Spleen (tissue), 11 donors: ENCODE results near the gene LRRK1. TPM values are rescaled to one million over a fixed set of nuclear protein-coding genes. Genes with fewer than 3 reads are reported as not detected.

ENCODE experiments used
- DNase-seq: peaks from one replicate; pipeline ENCODE4 v3.0.0-alpha.2; 2020
- H3K27ac ChIP-seq, 8 donors: fragments of 200-600 bp; sonication (generic) in 7 of 8; 1 replicate in 4 of 8; 2 replicates in 4 of 8; pipeline versions ENCODE4 v1.5.0 to v1.8.0; 2016 to 2021; ENCODE audit warnings: inconsistent platforms in 4 of 8, mild to moderate bottlenecking in 4 of 8, moderate library complexity in 1 of 8
- H3K27me3 ChIP-seq, 7 donors: fragments of 200-600 bp; sonication (generic) in 6 of 7; replicated peaks in 1 of 7; 1 replicate in 4 of 7; 2 replicates in 3 of 7; pipeline versions ENCODE4 v1.5.0 to v1.8.0; 2016 to 2021; ENCODE audit warnings: inconsistent platforms in 3 of 7, mild to moderate bottlenecking in 1 of 7
- H3K36me3 ChIP-seq, 6 donors: fragments of 200-600 bp; sonication (generic) in 5 of 6; 1 replicate in 4 of 6; 2 replicates in 2 of 6; pipeline versions ENCODE4 v1.5.0 to v1.8.0; 2016 to 2021; ENCODE audit warnings: inconsistent platforms in 2 of 6
- H3K4me1 ChIP-seq, 6 donors: fragments of 200-600 bp; sonication (generic) in 5 of 6; 1 replicate in 3 of 6; 2 replicates in 3 of 6; pipeline versions ENCODE4 v1.5.0 to v1.8.0; 2016 to 2021; ENCODE audit warnings: inconsistent platforms in 3 of 6
- H3K4me3 ChIP-seq, 8 donors: fragments of 200-600 bp; sonication (generic) in 7 of 8; 1 replicate in 4 of 8; 2 replicates in 4 of 8; pipeline versions ENCODE4 v1.5.0 to v1.8.0; 2016 to 2021; ENCODE audit warnings: inconsistent platforms in 4 of 8, mild to moderate bottlenecking in 4 of 8, moderate library complexity in 2 of 8
- H3K9me3 ChIP-seq, 8 donors: fragments of 200-600 bp; sonication (generic) in 7 of 8; 1 replicate in 4 of 8; 2 replicates in 4 of 8; pipeline versions ENCODE4 v1.5.0 to v1.8.0; 2016 to 2021; ENCODE audit warnings: inconsistent platforms in 4 of 8
- POLR2A ChIP-seq, 3 donors: fragments of 450-650 bp; IDR thresholded peaks; one replicate each; pipeline ENCODE4 v1.5.1; 2017; ENCODE audit warnings: antibody characterized with exemption in 3 of 3, mild to moderate bottlenecking in 1 of 3
- POLR2AphosphoS5 ChIP-seq, 3 donors: sonication (generic); formaldehyde crosslinking; IDR thresholded peaks; one replicate each; pipeline ENCODE4 v1.5.1; 2017; ENCODE audit warnings: antibody characterized with exemption in 3 of 3
- WGBS, 5 donors: extraction: QIAGEN DNeasy Blood & Tissue Kit in 3 of 5; methylation state at CpG; one replicate each; pipeline versions ENCODE4 v1.1.5 to v1.1.7; 2013 to 2018; 5-methylcytosine and 5-hydroxymethylcytosine counted together
- intact Hi-C: fragments of 100-400 bp; cut with DNase I; formaldehyde crosslinking; loops from one replicate; pipeline ENCODE4 v1.15.0; 2023; ENCODE audit warnings: low total_unique reads
- polyA plus RNA-seq, 3 donors: library from polyadenylated mRNA; stranded (reverse); fragments of 200-250 nt; gene quantifications; one replicate each; pipeline ENCODE4 v1.2.1, GENCODE V29; 2013
- total RNA-seq, 7 donors: library from RNA; depleted of rRNA in 3 of 7; stranded (reverse); fragments of >200 nt in 3 of 7; fragmentation: NEBNext Ultra II Directional in 4 of 7; extraction: Animal tissue kit (Norgen Biotek cat#: 25700) in 4 of 7; gene quantifications; one replicate each; pipeline versions ENCODE4 v1.1.0 to v1.2.1, GENCODE V29; 2016 to 2021
- TF ChIP-seq, protein P1 (sequence below), 11 experiments: fragments of 200-600 bp in 7 of 11; fragments of 450-650 bp in 4 of 11; sonication (generic) in 4 of 11; IDR thresholded peaks in 8 of 11; conservative IDR thresholded peaks in 3 of 11; 1 replicate in 7 of 11; 2 replicates in 4 of 11; pipeline versions ENCODE4 v1.4.0 to v1.8.0; 2016 to 2021; ENCODE audit warnings: antibody characterized with exemption in 11 of 11, inconsistent platforms in 4 of 11, mild to moderate bottlenecking in 1 of 11
- donor health status: healthy with polysubstance abuse.
- donor health status: DM: no; HTN: no; CAD: no; lungs with moderate emphysema.
- donor health status: DM: no; HTN: no; CAD: no.
- donor health status: Bipolar disorder and iron deficiency.
- donor health status: healthy.
- donor health status: DM: no; HTN: no; CAD: no.
- donor health status: DM: yes; HTN: yes; CAD: no.

The LRRK1 gene
- total and polyA plus RNA-seq, 10 donors = 12.0 to 60.2 (median 48.8) TPM

DNA sequence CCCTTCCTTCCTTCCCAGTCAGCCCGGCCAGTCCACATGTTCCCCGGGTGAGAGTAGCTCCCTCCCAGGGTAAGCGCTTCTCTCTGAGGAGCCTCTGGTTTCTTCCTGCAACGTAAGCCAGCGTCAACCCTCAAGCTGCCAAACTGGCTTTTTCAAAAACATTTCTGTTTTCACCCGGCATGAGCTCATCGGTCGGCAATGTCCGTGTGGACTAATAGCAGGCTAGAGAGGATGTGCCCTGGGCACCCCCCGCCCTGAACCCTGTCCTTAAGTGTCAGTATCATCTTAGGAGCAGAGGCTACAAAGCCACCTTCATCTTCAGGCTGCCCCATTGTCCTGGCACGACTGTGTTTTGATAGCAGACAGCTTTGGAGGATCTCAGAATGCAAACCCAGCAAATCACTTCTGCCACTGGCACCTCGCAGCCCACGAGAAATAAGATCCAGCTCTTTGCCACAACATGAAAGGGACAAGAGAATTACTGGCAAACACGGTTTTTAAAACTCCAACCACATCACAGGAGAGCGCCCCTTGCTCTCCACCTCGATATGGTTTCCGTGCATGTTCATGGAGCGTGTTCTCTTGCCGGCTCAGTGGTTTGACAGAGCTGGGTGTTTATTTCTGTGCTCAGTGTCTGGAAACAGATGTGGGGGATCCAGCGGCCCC is 29.6 kb upstream of the LRRK1 start:
- no peak overlapping the region for H3K4me3 ChIP-seq
- peaks cover 0 to 19% (median 5%) of the 10 kb centered on the region in 6 donors for H3K4me1 ChIP-seq
- H3K36me3 ChIP-seq = no peaks in the 10 kb centered on the region
- intact Hi-C loops = no loop called here
- H3K9me3 ChIP-seq = no peaks in the 10 kb centered on the region
- H3K27ac ChIP-seq = no peak overlapping the region
- DNase-seq = peak; percentile 51
- TF ChIP-seq, protein P1, sequence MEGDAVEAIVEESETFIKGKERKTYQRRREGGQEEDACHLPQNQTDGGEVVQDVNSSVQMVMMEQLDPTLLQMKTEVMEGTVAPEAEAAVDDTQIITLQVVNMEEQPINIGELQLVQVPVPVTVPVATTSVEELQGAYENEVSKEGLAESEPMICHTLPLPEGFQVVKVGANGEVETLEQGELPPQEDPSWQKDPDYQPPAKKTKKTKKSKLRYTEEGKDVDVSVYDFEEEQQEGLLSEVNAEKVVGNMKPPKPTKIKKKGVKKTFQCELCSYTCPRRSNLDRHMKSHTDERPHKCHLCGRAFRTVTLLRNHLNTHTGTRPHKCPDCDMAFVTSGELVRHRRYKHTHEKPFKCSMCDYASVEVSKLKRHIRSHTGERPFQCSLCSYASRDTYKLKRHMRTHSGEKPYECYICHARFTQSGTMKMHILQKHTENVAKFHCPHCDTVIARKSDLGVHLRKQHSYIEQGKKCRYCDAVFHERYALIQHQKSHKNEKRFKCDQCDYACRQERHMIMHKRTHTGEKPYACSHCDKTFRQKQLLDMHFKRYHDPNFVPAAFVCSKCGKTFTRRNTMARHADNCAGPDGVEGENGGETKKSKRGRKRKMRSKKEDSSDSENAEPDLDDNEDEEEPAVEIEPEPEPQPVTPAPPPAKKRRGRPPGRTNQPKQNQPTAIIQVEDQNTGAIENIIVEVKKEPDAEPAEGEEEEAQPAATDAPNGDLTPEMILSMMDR (IDR thresholded peaks at IDR 0.05 in 8 of 11, conservative IDR thresholded peaks at IDR 0.05 in 3 of 11) = no peak
- 39 to 47% (median 42%) methylated on average over 20 of the region's 20 CpGs for WGBS, 5 donors
- peaks cover 0 to 93% (median 14%) of the 10 kb centered on the region in 7 donors for H3K27me3 ChIP-seq

DNA sequence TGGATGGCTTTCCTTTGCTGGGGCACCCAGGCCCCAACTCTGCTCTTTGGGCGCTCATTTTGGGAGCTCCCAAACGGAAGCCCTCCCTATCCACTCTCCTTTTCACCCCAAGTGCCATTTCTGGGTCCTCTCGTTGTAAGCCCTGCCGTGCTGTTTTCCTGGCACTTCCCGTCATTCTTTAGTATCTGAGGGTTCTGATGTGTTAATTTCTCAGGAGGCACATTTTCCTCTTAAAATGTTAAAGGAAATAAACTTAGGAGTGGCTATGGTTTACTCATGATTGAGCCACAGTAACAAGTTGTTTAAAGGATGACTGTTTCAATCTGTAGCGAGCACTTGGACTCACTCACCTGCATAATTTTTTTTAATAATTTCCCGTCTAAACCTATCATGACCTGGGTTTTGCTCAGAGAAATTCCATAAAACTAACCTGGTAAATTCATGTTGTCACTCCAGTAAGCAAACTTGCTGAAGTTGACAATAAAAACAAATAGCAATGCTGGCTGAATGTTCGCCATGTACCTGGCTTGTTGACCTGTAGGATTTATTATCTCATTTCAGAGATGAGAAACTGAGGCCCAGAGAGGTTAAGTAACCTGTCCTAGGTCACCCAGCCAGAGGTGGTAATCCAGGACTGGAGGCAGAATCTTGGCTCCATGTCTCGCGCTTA is 29.0 kb upstream of the LRRK1 start:
- intact Hi-C loops = no loop called here

DNA sequence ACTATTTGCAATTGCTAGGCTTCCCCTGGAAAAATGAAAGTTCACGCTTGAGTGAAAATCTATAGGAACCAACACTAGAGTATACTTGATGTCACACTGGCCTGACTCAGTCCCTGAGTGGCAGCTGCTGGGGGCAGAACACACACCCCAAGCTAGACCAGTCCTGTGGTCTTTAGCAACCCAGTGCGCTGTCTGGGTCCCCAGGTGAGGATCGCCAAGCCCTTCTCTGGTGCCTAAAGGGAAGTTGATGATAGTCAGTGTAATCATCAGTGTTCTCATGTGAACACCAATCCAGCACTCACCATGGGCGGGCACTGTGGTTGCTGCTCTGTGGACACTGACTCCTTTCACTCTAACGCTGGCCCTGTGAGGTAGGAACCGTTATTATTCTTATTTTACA is 28.3 kb upstream of the LRRK1 start:
- intact Hi-C loops = no loop called here
- TF ChIP-seq, protein P1 (IDR thresholded peaks at IDR 0.05 in 8 of 11, conservative IDR thresholded peaks at IDR 0.05 in 3 of 11) = no peak
- TF ChIP-seq POLR2AphosphoS5 (IDR thresholded peaks at IDR 0.05) (no peak), POLR2A (IDR thresholded peaks at IDR 0.05) (no peak)
- DNase-seq = peak; percentile 36

More for the DNA sequence above, 29.0 kb upstream of the LRRK1 start:
- TF ChIP-seq POLR2A (IDR thresholded peaks at IDR 0.05) = no peak
- no peak for TF ChIP-seq POLR2AphosphoS5 (IDR thresholded peaks at IDR 0.05)
- TF ChIP-seq, protein P1 (IDR thresholded peaks at IDR 0.05 in 8 of 11, conservative IDR thresholded peaks at IDR 0.05 in 3 of 11) = no peak
- 77 to 83% (median 80%) methylated on average over 10 of the region's 10 CpGs for WGBS, 5 donors
- DNase-seq = no peak
- no peak overlapping the region for H3K4me3 ChIP-seq
- no peak overlapping the region for H3K27ac ChIP-seq
- no peaks in the 10 kb centered on the region for H3K36me3 ChIP-seq
- H3K4me1 ChIP-seq = peaks cover 0 to 19% (median 5%) of the 10 kb centered on the region in 6 donors
- H3K9me3 ChIP-seq = no peaks in the 10 kb centered on the region
- peaks cover 0 to 86% (median 14%) of the 10 kb centered on the region in 7 donors for H3K27me3 ChIP-seq

DNA sequence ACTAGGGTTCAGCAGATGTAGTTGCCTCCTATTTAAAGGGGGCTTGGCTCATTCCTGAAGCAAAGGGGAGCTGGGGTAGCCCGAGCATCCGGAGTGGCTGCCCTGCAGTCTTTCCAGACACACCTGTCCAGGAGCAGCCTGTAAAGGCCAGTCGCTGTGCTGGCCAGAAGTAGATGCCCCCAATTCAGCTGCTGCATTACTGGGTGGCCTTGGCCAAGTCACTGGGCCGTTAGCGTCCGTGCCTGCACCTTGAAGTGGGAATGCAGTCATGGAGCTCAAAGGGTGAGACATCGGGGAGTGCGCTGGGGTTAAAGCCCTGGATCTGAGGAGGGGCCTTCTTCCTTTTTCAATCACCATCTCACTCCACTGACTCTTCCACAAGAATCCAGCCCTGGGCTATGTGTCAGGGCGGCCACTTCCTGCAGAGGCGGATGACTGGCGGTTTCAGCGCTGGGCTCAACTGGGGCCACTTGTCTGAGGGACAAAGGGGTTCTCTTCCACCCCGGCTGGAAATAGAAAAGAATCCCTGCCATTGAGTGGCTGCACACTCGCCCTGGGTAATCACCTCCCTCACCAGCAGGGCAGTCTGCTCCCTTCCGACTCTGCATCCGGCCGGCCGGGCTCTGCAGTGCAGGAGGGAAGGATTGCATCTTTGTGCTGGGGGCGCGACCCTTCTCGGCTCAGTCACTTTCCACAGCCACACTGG is 27.7 kb upstream of the LRRK1 start:
- H3K27me3 ChIP-seq = peaks cover 0 to 73% (median 14%) of the 10 kb centered on the region in 7 donors
- H3K36me3 ChIP-seq = no peaks in the 10 kb centered on the region
- no peaks in the 10 kb centered on the region for H3K9me3 ChIP-seq
- peaks cover 0 to 19% (median 5%) of the 10 kb centered on the region in 6 donors for H3K4me1 ChIP-seq
- DNase-seq = peak; percentile 70
- no peak for TF ChIP-seq POLR2A (IDR thresholded peaks at IDR 0.05)
- TF ChIP-seq, protein P1 (IDR thresholded peaks at IDR 0.05 in 8 of 11, conservative IDR thresholded peaks at IDR 0.05 in 3 of 11) = peak in 3 of 11 experiments; percentile 5 to 16 (median 8)
- TF ChIP-seq POLR2AphosphoS5 (IDR thresholded peaks at IDR 0.05) = peak in 2 of 3 donors; percentile 17 to 24
- intact Hi-C loops = no loop called here
- WGBS, 5 donors = 40 to 46% (median 42%) methylated on average over 17 to 21 of the region's 21 CpGs
- no peak overlapping the region for H3K4me3 ChIP-seq
- peak overlapping the region in 1 of 8 donors; percentile 4 for H3K27ac ChIP-seq

More for the DNA sequence above, 28.3 kb upstream of the LRRK1 start:
- Histone ChIP-seq H3K4me1 (peaks cover 0 to 19% (median 5%) of the 10 kb centered on the region in 6 donors), H3K36me3 (no peaks in the 10 kb centered on the region), H3K27ac (no peak overlapping the region), H3K4me3 (no peak overlapping the region), H3K27me3 (peaks cover 0 to 80% (median 14%) of the 10 kb centered on the region in 7 donors), H3K9me3 (no peaks in the 10 kb centered on the region)
- WGBS, 5 donors = 87 to 91% (median 89%) methylated on average over 6 of the region's 6 CpGs
